Neutrophil (primary cell): ENCODE data around the gene RIC1.
A peak's percentile ranks its signal among the peaks of the same experiment; 100 is the strongest.

Experiments used
- H3K27ac ChIP-seq: fragments of 200-600 bp; sonication (generic); 2 replicates; pipeline ENCODE4 v1.5.1; 2016; ENCODE audit warnings: mild to moderate bottlenecking, moderate library complexity
- H3K27me3 ChIP-seq: fragments of 200-600 bp; sonication (generic); 2 replicates; pipeline ENCODE4 v1.6.0; 2016; ENCODE audit warnings: mild to moderate bottlenecking
- H3K36me3 ChIP-seq: fragments of 200-600 bp; sonication (generic); 2 replicates; pipeline ENCODE4 v1.5.1; 2017
- H3K4me1 ChIP-seq, 2 experiments: fragments of 200-600 bp in 1 of 2; sonication (generic) in 1 of 2; 1 replicate in 1 of 2; 2 replicates in 1 of 2; pipeline versions ENCODE4 v1.5.1 to v1.6.1; 2013 to 2016; ENCODE audit warnings: low read depth in 1 of 2, low read length in 1 of 2, mild to moderate bottlenecking in 1 of 2, moderate library complexity in 1 of 2; ENCODE audit not compliant: control insufficient read depth in 1 of 2, insufficient read depth in 1 of 2
- H3K4me3 ChIP-seq, 2 experiments: fragments of 200-600 bp in 1 of 2; sonication (generic) in 1 of 2; 1 replicate in 1 of 2; 2 replicates in 1 of 2; pipeline ENCODE4 v1.5.1; 2013 to 2016; ENCODE audit warnings: low read depth in 1 of 2, low read length in 1 of 2, mild to moderate bottlenecking in 1 of 2, moderate library complexity in 1 of 2
- H3K9me3 ChIP-seq: fragments of 200-600 bp; sonication (generic); 2 replicates; pipeline ENCODE4 v1.5.1; 2016
- TF ChIP-seq, protein P1 (sequence below): fragments of 200-600 bp; sonication (generic); IDR thresholded peaks from 2 replicates; pipeline ENCODE4 v1.5.1; 2016; ENCODE audit warnings: antibody characterized with exemption

The RIC1 gene

DNA sequence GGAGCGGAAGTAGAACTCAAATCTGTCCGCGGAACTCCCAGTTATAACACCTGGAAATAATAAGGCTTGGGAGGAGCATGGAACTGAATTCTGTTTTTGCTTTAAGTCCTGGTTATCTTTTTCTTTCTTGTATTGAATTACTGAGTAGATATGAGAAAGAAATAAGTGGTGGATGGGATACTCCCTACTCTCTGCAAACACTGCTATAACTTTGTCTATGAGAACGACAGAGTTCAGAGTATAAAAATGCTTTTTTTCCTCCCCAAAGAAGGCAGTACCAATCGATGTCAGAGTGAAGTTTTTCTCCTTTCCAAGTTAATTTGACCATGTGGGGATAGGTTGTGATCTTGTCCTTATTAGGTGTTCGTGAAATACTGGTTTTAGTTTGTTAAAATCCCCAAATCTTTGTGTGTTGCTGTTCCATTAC, 1.2 kb downstream of the RIC1 start:
- Histone ChIP-seq H3K27ac (peak overlapping the region; percentile 95), H3K4me1 (peaks cover 43 to 46% of the 10 kb centered on the region in 2 experiments), H3K9me3 (no peaks in the 10 kb centered on the region), H3K36me3 (no peaks in the 10 kb centered on the region), H3K4me3 (peak overlapping the region; percentile 89 to 97), H3K27me3 (no peaks in the 10 kb centered on the region)
- TF ChIP-seq, protein P1, sequence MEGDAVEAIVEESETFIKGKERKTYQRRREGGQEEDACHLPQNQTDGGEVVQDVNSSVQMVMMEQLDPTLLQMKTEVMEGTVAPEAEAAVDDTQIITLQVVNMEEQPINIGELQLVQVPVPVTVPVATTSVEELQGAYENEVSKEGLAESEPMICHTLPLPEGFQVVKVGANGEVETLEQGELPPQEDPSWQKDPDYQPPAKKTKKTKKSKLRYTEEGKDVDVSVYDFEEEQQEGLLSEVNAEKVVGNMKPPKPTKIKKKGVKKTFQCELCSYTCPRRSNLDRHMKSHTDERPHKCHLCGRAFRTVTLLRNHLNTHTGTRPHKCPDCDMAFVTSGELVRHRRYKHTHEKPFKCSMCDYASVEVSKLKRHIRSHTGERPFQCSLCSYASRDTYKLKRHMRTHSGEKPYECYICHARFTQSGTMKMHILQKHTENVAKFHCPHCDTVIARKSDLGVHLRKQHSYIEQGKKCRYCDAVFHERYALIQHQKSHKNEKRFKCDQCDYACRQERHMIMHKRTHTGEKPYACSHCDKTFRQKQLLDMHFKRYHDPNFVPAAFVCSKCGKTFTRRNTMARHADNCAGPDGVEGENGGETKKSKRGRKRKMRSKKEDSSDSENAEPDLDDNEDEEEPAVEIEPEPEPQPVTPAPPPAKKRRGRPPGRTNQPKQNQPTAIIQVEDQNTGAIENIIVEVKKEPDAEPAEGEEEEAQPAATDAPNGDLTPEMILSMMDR, result no peak

- Histone ChIP-seq H3K27me3 (no peaks in the 10 kb centered on the region), H3K27ac (no peak overlapping the region), H3K9me3 (no peaks in the 10 kb centered on the region), H3K4me1 (peaks cover 34 to 36% of the 10 kb centered on the region in 2 experiments), H3K4me3 (no peak overlapping the region), H3K36me3 (no peaks in the 10 kb centered on the region)
- TF ChIP-seq, protein P1, result no peak
These were observed 2.1 kb downstream of the RIC1 start for GRCh38 chr9:5631026-5631425.

DNA sequence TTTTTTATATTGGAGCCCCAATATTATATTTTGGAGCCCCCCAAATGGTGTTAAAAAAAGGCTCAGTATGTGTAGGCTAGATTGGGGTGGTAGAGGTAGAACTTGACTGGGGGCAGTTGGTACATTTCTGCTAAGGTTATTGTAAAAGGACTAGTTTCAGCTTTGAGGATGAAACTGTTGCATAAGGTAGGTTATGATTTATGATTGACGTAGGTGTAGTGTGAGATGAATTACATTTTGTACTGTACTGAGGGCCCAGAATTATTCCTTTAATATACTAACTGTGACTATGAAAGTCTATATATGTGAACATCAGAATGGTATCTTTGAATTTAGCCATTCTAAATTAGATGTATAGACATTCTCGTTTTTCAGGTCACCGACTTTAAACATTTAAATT, 3.6 kb downstream of the RIC1 start:
- H3K27ac ChIP-seq, result no peak overlapping the region
- no peak overlapping the region for H3K4me3 ChIP-seq
- H3K27me3 ChIP-seq, result no peaks in the 10 kb centered on the region
- H3K36me3 ChIP-seq, result no peaks in the 10 kb centered on the region
- TF ChIP-seq, protein P1, result no peak
- H3K9me3 ChIP-seq, result no peaks in the 10 kb centered on the region
- peaks cover 19 to 21% of the 10 kb centered on the region in 2 experiments for H3K4me1 ChIP-seq

DNA sequence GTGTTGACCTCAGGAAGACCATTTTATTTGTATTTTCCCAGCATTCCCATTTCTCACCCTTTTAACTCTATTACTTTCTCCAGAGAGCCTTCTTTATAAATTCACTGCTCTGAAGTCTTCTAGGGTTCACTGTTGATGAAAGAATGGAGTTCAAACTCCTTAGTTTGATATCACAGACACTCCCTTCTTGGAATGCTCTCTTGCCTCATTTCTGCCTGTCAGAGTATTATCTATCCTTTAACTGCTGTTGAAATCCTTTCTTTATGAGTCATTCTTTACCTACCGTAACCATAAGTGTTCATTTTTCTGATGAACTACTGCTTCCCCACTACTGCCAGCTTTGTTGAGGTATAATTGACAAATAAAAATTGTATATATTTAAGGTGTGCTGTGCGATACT, 4.3 kb downstream of the RIC1 start:
- Histone ChIP-seq H3K36me3 (no peaks in the 10 kb centered on the region), H3K4me3 (no peak overlapping the region), H3K4me1 (peaks cover 12 to 14% of the 10 kb centered on the region in 2 experiments), H3K27ac (no peak overlapping the region), H3K9me3 (no peaks in the 10 kb centered on the region), H3K27me3 (no peaks in the 10 kb centered on the region)
- TF ChIP-seq, protein P1, result no peak

DNA sequence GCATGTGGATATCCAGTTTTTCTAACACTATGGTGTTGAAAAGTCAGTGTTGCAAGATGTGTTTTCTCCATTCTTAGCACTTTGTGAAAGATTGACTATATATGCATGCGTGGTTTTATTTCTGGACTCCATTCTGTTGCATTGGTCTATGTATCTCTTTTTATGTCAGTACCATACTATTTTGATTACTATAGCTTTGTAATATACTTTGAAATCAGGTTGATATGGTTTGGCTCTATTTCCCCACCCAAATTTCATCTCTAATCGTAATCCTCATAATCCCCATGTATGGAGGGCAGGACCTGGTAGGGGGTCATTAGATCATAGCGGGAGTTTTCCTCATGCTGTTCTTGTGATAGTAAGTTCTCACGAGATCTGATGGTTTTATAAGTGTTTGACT, 6.5 kb downstream of the RIC1 start:
- H3K9me3 ChIP-seq, result no peaks in the 10 kb centered on the region
- TF ChIP-seq, protein P1, result no peak

GRCh38 chr9:5639816-5640215, 10.9 kb downstream of the RIC1 start:
- no peaks in the 10 kb centered on the region for H3K27me3 ChIP-seq
- H3K36me3 ChIP-seq, result no peaks in the 10 kb centered on the region
- no peaks in the 10 kb centered on the region for H3K9me3 ChIP-seq
- H3K4me1 ChIP-seq, result no peaks in the 10 kb centered on the region
- H3K27ac ChIP-seq, result no peak overlapping the region
- H3K4me3 ChIP-seq, result no peak overlapping the region
- TF ChIP-seq, protein P1, result no peak

More for the DNA sequence above, 6.5 kb downstream of the RIC1 start:
- Histone ChIP-seq H3K27me3 (no peaks in the 10 kb centered on the region), H3K4me3 (no peak overlapping the region), H3K36me3 (no peaks in the 10 kb centered on the region), H3K27ac (no peak overlapping the region), H3K4me1 (peaks cover 3 to 6% of the 10 kb centered on the region in 2 experiments)
